Measurements from ENCODE around the gene CATSPERB. TPM values are rescaled to one million over a fixed set of nuclear protein-coding genes. Genes with fewer than 3 reads are reported as not detected.
"Not testable (repeated sequence)": the region's sequence is repeated elsewhere in the genome, so short reads cannot be mapped to it uniquely, and the experiment has no call there.

The CATSPERB gene
- total RNA-seq, 1 donor from 2014 or later, result 3.0 TPM

DNA sequence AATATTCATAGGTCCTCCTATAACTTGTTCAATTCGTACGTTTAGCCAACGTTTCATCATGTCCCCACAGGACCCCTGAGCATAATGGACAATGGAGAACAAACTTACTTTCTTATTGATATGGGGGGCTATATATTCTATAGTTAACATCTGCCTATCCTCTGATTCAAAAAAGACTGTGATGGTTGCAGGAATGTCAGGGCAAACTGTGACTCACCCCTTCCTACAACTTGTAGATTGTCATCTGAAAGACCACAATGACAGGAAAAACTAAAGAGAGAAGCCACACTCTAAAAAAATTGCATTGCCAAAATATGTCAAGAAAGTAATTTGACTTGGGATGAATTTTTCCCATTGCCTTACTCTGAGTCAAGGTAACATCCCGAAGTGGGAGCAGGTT is 50.8 kb downstream of the CATSPERB start:
- no peak for ATAC-seq
- Histone ChIP-seq H3K27me3 (no peaks in the 10 kb centered on the region), H3K9me3 (no peaks in the 10 kb centered on the region), H3K4me1 (no peaks in the 10 kb centered on the region), H3K4me3 (no peak overlapping the region), H3K27ac (no peak overlapping the region), H3K36me3 (no peaks in the 10 kb centered on the region)
- TF ChIP-seq, protein P1, sequence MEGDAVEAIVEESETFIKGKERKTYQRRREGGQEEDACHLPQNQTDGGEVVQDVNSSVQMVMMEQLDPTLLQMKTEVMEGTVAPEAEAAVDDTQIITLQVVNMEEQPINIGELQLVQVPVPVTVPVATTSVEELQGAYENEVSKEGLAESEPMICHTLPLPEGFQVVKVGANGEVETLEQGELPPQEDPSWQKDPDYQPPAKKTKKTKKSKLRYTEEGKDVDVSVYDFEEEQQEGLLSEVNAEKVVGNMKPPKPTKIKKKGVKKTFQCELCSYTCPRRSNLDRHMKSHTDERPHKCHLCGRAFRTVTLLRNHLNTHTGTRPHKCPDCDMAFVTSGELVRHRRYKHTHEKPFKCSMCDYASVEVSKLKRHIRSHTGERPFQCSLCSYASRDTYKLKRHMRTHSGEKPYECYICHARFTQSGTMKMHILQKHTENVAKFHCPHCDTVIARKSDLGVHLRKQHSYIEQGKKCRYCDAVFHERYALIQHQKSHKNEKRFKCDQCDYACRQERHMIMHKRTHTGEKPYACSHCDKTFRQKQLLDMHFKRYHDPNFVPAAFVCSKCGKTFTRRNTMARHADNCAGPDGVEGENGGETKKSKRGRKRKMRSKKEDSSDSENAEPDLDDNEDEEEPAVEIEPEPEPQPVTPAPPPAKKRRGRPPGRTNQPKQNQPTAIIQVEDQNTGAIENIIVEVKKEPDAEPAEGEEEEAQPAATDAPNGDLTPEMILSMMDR (IDR thresholded peaks at IDR 0.05), result no peak
- intact Hi-C loops (cut with DNase I), result no loop called here
- no peak for DNase-seq

DNA sequence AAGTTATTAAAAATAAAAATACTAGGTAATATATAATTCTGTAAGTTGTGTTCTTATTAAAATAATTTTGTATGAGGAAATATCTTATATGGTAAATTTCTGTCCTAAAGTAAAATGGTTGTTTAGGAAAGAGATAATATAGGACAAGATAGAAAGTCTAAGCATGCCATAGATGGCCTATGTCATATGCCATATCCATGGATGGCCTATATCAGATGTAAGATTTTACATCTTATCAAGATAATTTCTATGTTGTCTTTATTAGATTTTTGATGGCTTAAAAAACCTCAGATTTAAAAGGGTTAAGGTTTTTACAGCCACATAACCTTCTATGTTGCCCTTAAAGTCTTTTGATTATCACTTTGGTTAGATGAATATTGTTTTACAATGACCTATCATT is 52.6 kb downstream of the CATSPERB start:
- TF ChIP-seq, protein P1 (IDR thresholded peaks at IDR 0.05), result no peak
- Histone ChIP-seq H3K4me3 (no peak overlapping the region), H3K27ac (no peak overlapping the region), H3K36me3 (no peaks in the 10 kb centered on the region), H3K4me1 (no peaks in the 10 kb centered on the region), H3K27me3 (no peaks in the 10 kb centered on the region), H3K9me3 (no peaks in the 10 kb centered on the region)
- intact Hi-C loops (cut with DNase I), result no loop called here
- no peak for DNase-seq
- no peak for ATAC-seq

DNA sequence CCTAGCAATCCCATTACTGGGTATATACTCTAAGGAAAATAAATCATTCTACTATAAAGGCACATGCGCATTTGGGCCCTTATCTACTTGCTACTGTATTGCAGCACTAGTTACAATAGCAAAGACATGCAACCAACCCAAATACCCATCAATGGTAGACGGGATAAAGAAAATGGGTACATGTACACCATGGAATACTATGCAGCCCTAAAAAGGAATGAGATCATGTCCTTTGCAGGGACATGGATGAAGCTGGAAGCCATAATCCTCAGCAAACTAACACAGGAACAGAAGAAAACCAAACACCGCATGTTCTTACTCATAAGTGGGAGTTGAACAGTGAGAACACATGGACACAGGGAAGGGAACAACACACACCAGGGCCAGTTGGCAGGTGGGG is 54.2 kb downstream of the CATSPERB start:
- H3K9me3 ChIP-seq; H3K4me1 ChIP-seq; H3K27ac ChIP-seq; intact Hi-C loops (cut with DNase I); DNase-seq; ATAC-seq; H3K27me3 ChIP-seq; H3K36me3 ChIP-seq; H3K4me3 ChIP-seq: not testable (repeated sequence)

DNA sequence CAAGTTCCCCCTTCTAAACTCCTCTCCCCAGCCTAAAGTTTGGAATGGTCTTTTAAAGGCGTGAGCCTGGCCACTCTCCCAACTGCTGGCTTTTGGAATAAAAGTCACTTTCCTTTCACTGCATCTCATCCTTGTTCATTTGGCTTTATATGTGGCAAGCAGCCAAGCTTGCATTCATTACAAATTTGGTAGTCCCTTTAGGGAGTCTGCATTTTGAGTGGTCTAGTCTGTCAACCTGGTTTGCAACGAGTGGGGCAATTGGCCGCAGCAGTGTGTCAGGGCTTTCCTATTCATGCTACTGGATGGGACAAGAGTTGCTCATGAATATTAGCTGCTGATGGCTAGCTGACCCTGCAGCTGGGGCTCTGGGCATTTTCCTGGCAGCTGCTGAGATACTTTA is 57.0 kb downstream of the CATSPERB start:
- no peak for ATAC-seq
- no peaks in the 10 kb centered on the region for H3K4me1 ChIP-seq

DNA sequence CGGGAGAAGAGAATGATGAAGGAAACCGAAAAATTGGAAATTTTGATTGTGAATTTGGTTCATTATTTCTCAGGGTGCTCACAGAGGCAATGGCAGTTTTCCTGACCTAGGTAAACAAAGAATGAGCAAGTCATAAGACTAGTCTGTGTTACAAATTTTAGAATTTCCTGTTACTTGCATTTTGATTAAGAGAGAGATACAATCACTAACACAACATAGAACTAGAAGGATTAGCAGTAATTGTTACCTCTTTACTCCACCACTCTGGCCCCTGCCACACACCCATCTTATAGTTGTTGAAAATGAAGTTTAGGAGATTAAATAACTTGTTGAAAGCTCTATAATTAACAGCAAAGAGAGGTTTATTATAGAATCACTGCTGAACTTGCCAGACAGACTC is 62.0 kb downstream of the CATSPERB start:
- no peak overlapping the region for H3K27ac ChIP-seq
- intact Hi-C loops (cut with DNase I), result no loop called here
- ATAC-seq, result no peak

More for the DNA sequence above, 57.0 kb downstream of the CATSPERB start:
- H3K27me3 ChIP-seq, result no peaks in the 10 kb centered on the region
- no peak for DNase-seq
- H3K9me3 ChIP-seq, result no peaks in the 10 kb centered on the region
- no peak overlapping the region for H3K4me3 ChIP-seq
- TF ChIP-seq, protein P1 (IDR thresholded peaks at IDR 0.05), result no peak
- H3K27ac ChIP-seq, result no peak overlapping the region
- intact Hi-C loops (cut with DNase I), result no loop called here
- H3K36me3 ChIP-seq, result no peaks in the 10 kb centered on the region

DNA sequence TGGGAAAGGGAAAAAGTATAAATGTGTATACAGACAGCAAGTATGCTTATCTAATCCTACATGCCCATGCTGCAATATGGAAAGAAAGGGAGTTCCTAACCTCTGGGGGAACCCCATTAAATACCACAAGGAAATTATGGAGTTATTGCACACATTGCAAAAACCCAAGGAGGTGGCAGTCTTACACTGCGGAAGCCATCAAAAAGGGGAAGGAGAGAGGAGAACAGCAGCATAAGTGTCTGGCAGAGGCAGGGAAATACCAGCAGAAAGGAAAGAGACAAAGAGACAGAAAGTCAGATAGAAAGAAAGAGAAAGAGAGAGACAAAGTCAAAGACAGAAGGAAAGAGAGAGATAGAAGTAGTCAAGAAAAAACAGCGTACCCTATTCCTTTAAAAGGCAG is 64.8 kb downstream of the CATSPERB start:
- H3K4me3 ChIP-seq; H3K27ac ChIP-seq; DNase-seq; H3K36me3 ChIP-seq; H3K27me3 ChIP-seq; intact Hi-C loops (cut with DNase I); H3K4me1 ChIP-seq; ATAC-seq; H3K9me3 ChIP-seq: not testable (repeated sequence)

More for the DNA sequence above, 62.0 kb downstream of the CATSPERB start:
- Histone ChIP-seq H3K27me3 (no peaks in the 10 kb centered on the region), H3K36me3 (no peaks in the 10 kb centered on the region), H3K4me1 (no peaks in the 10 kb centered on the region), H3K9me3 (no peaks in the 10 kb centered on the region), H3K4me3 (no peak overlapping the region)
- no peak for DNase-seq
- TF ChIP-seq, protein P1 (IDR thresholded peaks at IDR 0.05), result no peak

DNA sequence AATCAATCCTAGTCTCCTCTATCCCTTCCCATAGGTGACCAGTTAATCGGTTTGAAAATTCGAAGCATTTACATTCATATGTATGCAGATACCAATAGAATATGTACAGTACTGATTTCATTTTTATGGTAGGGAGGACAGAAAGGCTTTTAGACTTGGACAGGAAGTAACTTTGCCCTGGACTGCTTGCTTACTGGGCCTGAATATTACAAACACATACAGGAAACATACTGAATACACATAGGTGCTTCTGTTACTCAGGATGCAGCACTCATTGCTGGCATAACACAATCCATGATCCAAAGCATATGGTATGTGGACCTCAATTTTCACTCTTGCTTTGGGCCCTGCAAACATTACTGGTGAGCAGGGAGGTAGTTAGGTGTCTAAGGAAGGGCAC is 71.1 kb downstream of the CATSPERB start:
- TF ChIP-seq, protein P1 (IDR thresholded peaks at IDR 0.05), result no peak
- H3K36me3 ChIP-seq, result no peaks in the 10 kb centered on the region
- no peak for DNase-seq
- H3K27me3 ChIP-seq, result no peaks in the 10 kb centered on the region
- ATAC-seq, result no peak
- no peaks in the 10 kb centered on the region for H3K4me1 ChIP-seq
- H3K27ac ChIP-seq, result no peak overlapping the region
- H3K4me3 ChIP-seq, result no peak overlapping the region
- intact Hi-C loops (cut with DNase I), result no loop called here
- H3K9me3 ChIP-seq, result no peaks in the 10 kb centered on the region

Measured in upper lobe of right lung (tissue), 1 donor.